Kidney (tissue), 14 donors: Measurements from ENCODE around the gene RAB6D. TPM values are rescaled to one million over a fixed set of nuclear protein-coding genes. Genes with fewer than 3 reads are reported as not detected.

Experiments
- DNase-seq, 5 donors: peaks; one replicate each; pipeline ENCODE4 v3.0.0-alpha.2; 2013 to 2020
- FAIRE-seq: peaks from 2 replicates; lab custom pipeline; 2012; peaks lifted over from hg19 to GRCh38; lab: Jason Lieb, UNC
- H3K27ac ChIP-seq, 2 donors: one replicate each; pipeline ENCODE4 v1.7.0; 2013; ENCODE audit warnings: low read depth in 2 of 2, low read length in 2 of 2, inconsistent platforms in 1 of 2
- H3K27me3 ChIP-seq: one replicate; pipeline ENCODE4 v1.7.1; 2013; ENCODE audit warnings: low read length, inconsistent platforms; ENCODE audit not compliant: control insufficient read depth, insufficient read depth
- H3K36me3 ChIP-seq, 3 donors: one replicate each; pipeline versions ENCODE4 v1.7.0 to v1.7.1; 2013; ENCODE audit warnings: low read length in 3 of 3, control low read depth in 1 of 3, inconsistent platforms in 1 of 3; ENCODE audit not compliant: insufficient read depth in 3 of 3, control insufficient read depth in 2 of 3
- H3K4me1 ChIP-seq, 3 donors: one replicate each; pipeline versions ENCODE4 v1.7.0 to v1.7.1; 2013; ENCODE audit warnings: low read length in 3 of 3, inconsistent platforms in 1 of 3, low read depth in 1 of 3; ENCODE audit not compliant: control insufficient read depth in 2 of 3, insufficient read depth in 2 of 3
- H3K4me3 ChIP-seq, 3 donors: one replicate each; pipeline versions ENCODE4 v1.7.0 to v1.8.1; 2013; ENCODE audit warnings: low read length in 3 of 3, control low read depth in 1 of 3, inconsistent platforms in 1 of 3
- H3K9ac ChIP-seq, 3 donors: one replicate each; pipeline versions ENCODE4 v1.7.0 to v1.7.1; 2013; ENCODE audit warnings: low read length in 3 of 3, control low read depth in 1 of 3, inconsistent platforms in 1 of 3
- H3K9me3 ChIP-seq, 3 donors: one replicate each; pipeline versions ENCODE4 v1.7.0 to v1.7.1; 2013; ENCODE audit warnings: low read length in 3 of 3, control low read depth in 1 of 3, inconsistent platforms in 1 of 3; ENCODE audit not compliant: control insufficient read depth in 2 of 3, insufficient read depth in 1 of 3
- CTCF ChIP-seq: IDR thresholded peaks from 3 replicates; pipeline ENCODE4 v1.5.1; 2012; ENCODE audit warnings: mild to moderate bottlenecking, moderate library complexity, borderline replicate concordance; ENCODE audit not compliant: insufficient read depth; ENCODE audit errors: extremely low read depth
- intact Hi-C: fragments of 100-400 bp; cut with DNase I; formaldehyde crosslinking; loops from one replicate; pipeline ENCODE4 v1.11.1; 2022
- polyA plus RNA-seq: library from polyadenylated mRNA; stranded (reverse); fragments of 350-450 nt; fragmentation: Illumina TruSeq; extraction: RNeasy Lipid Tissue Mini Kit (QIAGEN cat#74804); gene quantifications from one replicate; pipeline ENCODE4 v1.2.3, GENCODE V29; 2014; ENCODE audit warnings: low read depth, low replicate concordance; ENCODE audit not compliant: insufficient read depth
- total RNA-seq: library from RNA; stranded (reverse); fragmentation: NEBNext Ultra II Directional; extraction: Animal tissue kit (Norgen Biotek cat#: 25700); gene quantifications from one replicate; pipeline ENCODE4 v1.2.1, GENCODE V29; 2021
- donor health status: control.
- donor health status: control.
- donor health status: control.
- donor health status: control.
- donor health status: control.
- donor health status: DM: yes; HTN: yes; CAD: no.
- donor health status: Normal renal cell carcinoma (clear cell type).

The RAB6D gene
- total and polyA plus RNA-seq, 2 donors from 2014 or later, result 0.16 to 0.24 TPM

DNA sequence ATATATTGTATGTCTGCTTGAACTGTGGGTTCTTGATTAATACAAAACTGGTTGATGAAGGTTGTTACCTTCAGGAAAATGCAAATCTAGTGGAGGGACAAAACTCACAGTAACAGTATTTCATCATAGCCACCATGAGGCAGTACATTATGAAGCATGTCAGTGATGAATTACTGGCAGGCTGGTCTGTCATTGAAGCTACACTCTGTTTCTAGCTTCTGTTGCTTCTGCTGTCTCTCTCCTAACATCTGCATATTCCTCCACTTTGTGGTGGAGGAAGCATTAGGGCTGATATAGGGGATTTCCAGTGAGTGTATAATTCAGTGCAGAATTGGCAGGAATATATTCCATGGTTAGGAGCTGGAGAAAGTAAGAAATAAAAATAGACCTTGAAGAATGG lies 44.2 kb upstream of the RAB6D start:
- Histone ChIP-seq H3K4me1 (no peaks in the 10 kb centered on the region), H3K36me3 (no peaks in the 10 kb centered on the region), H3K27me3 (no peaks in the 10 kb centered on the region), H3K9me3 (no peaks in the 10 kb centered on the region), H3K9ac (no peak overlapping the region), H3K4me3 (no peak overlapping the region), H3K27ac (no peak overlapping the region)
- no peak for TF ChIP-seq CTCF
- FAIRE-seq, result no peak
- intact Hi-C loops, result no loop called here
- no peak for DNase-seq

GRCh38 chr2:131404753-131405152 lies 40.8 kb upstream of the RAB6D start:
- H3K27ac ChIP-seq, result no peak overlapping the region
- intact Hi-C loops, result no loop called here
- FAIRE-seq, result no peak
- H3K9me3 ChIP-seq, result no peaks in the 10 kb centered on the region
- H3K4me3 ChIP-seq, result no peak overlapping the region
- no peak overlapping the region for H3K9ac ChIP-seq
- TF ChIP-seq CTCF, result no peak
- no peaks in the 10 kb centered on the region for H3K27me3 ChIP-seq
- H3K4me1 ChIP-seq, result no peaks in the 10 kb centered on the region
- no peaks in the 10 kb centered on the region for H3K36me3 ChIP-seq
- DNase-seq, result no peak

- no peaks in the 10 kb centered on the region for H3K4me1 ChIP-seq
- H3K9ac ChIP-seq, result no peak overlapping the region
- no peak overlapping the region for H3K4me3 ChIP-seq
- intact Hi-C loops, result no loop called here
- no peak overlapping the region for H3K27ac ChIP-seq
- no peaks in the 10 kb centered on the region for H3K9me3 ChIP-seq
- TF ChIP-seq CTCF, result no peak
- H3K36me3 ChIP-seq, result no peaks in the 10 kb centered on the region
- DNase-seq (no peak), FAIRE-seq (no peak)
- no peaks in the 10 kb centered on the region for H3K27me3 ChIP-seq
These were observed 38.5 kb upstream of the RAB6D start for GRCh38 chr2:131402320-131403039.
